Ishikawa (cell line): ENCODE measurements around the gene CARMIL1.

Source experiments
- CREB1 ChIP-seq: IDR thresholded peaks from 2 replicates; pipeline ENCODE4 v1.6.1; 2012; ENCODE audit warnings: low read depth
- NFIC ChIP-seq: IDR thresholded peaks from 2 replicates; pipeline ENCODE4 v1.6.1; 2012
- REST ChIP-seq: IDR thresholded peaks from 2 replicates; pipeline ENCODE4 v1.6.1; 2012; ENCODE audit warnings: low read depth, mild to moderate bottlenecking
- TAF1 ChIP-seq: IDR thresholded peaks from 2 replicates; pipeline ENCODE4 v1.6.1; 2012; ENCODE audit warnings: low read depth, mild to moderate bottlenecking
- USF1 ChIP-seq: IDR thresholded peaks from 2 replicates; pipeline ENCODE4 v1.6.1; 2012
- YY1 ChIP-seq: IDR thresholded peaks from 2 replicates; pipeline ENCODE4 v1.6.1; 2012; ENCODE audit warnings: low read depth

DNA sequence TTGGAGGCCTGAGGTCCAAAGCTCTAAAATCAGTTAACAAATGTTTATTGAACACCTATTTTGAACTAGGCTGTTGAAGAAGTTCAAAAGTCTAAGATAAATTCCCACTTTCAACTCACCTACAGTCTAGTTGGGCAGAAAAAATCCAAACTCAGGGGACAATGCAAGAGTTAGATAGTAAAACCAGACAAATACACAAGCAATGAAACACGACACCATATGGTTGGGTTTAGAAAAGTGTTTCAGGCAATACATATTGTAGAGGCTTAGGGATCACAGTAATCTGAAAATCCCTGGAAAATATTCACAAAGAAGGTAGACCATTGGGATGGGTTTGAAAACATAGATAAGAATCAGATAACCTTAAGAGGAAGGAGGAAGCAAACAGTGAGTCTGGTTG, 1.3 kb upstream of the CARMIL1 start:
- TF ChIP-seq NFIC, result no peak
- no peak for TF ChIP-seq TAF1
- no peak for TF ChIP-seq YY1
- TF ChIP-seq REST, result no peak
- TF ChIP-seq USF1, result no peak
- no peak for TF ChIP-seq CREB1
